SU-DHL-6 (cell line): ENCODE data around the gene TMEM220.
A peak's percentile ranks its signal among the peaks of the same experiment; 100 is the strongest.
"Not testable (repeated sequence)": the region's sequence is repeated elsewhere in the genome, so short reads cannot be mapped to it uniquely, and the experiment has no call there.

Experiments used
- H2AFZ ChIP-seq: fragments of 200-600 bp; sonication (generic); 2 replicates; pipeline ENCODE4 v1.6.1; 2014; ENCODE audit warnings: low read depth, mild to moderate bottlenecking, moderate library complexity, mixed read lengths, antibody characterized with exemption, low read length; ENCODE audit not compliant: severe bottlenecking
- H3F3A ChIP-seq: fragments of 200-600 bp; shearing (Covaris generic); 2 replicates; pipeline ENCODE4 v1.6.0; 2016; ENCODE audit warnings: antibody characterized with exemption, mild to moderate bottlenecking; ENCODE audit not compliant: insufficient read depth
- H3K27ac ChIP-seq: fragments of 200-600 bp; sonication (generic); 2 replicates; pipeline ENCODE4 v1.5.1; 2016; ENCODE audit warnings: low read depth, mild to moderate bottlenecking, low read length, moderate library complexity, mixed read lengths
- H3K27me3 ChIP-seq: fragments of 200-600 bp; sonication (generic), shearing (Covaris generic); 2 replicates; pipeline ENCODE4 v1.6.0; 2014; ENCODE audit warnings: mild to moderate bottlenecking, low read length
- H3K36me3 ChIP-seq: fragments of 200-600 bp; sonication (generic); 2 replicates; pipeline ENCODE4 v1.6.1; 2014; ENCODE audit warnings: mild to moderate bottlenecking, low read length, mixed read lengths
- H3K4me2 ChIP-seq: fragments of 300-600, 200-600 bp; shearing (Covaris generic), sonication (generic); 2 replicates; pipeline ENCODE4 v1.6.0; 2014; ENCODE audit warnings: low read length, low read depth, mild to moderate bottlenecking; ENCODE audit not compliant: poor library complexity, severe bottlenecking
- H3K4me3 ChIP-seq: fragments of 200-600 bp; sonication (generic); 2 replicates; pipeline ENCODE4 v1.5.1; 2014; ENCODE audit warnings: antibody characterized with exemption, low read length, mild to moderate bottlenecking, mixed read lengths; ENCODE audit not compliant: insufficient read depth, poor library complexity, severe bottlenecking
- H3K79me2 ChIP-seq: fragments of 200-600 bp; sonication (generic); 2 replicates; pipeline ENCODE4 v1.6.1; 2014; ENCODE audit warnings: mild to moderate bottlenecking, low read length, moderate library complexity; ENCODE audit not compliant: insufficient read depth
- H3K9ac ChIP-seq: fragments of 200-600 bp; sonication (generic); 2 replicates; pipeline ENCODE4 v1.7.0; 2014; ENCODE audit warnings: mild to moderate bottlenecking, low read length
- H3K9me2 ChIP-seq: fragments of 200-600 bp; sonication (generic); replicated peaks from 2 replicates; pipeline ENCODE4 v1.6.1; 2014; ENCODE audit warnings: low read length; ENCODE audit not compliant: insufficient read depth
- H3K9me3 ChIP-seq: fragments of 200-600 bp; sonication (generic); 2 replicates; pipeline ENCODE4 v1.6.1; 2014; ENCODE audit warnings: low read length, mixed read lengths; ENCODE audit not compliant: insufficient read depth
- H4K20me1 ChIP-seq: fragments of 200-600 bp; sonication (generic); 2 replicates; pipeline ENCODE4 v1.6.1; 2014; ENCODE audit warnings: low read depth, mild to moderate bottlenecking, antibody characterized with exemption, low read length, moderate library complexity, mixed read lengths
- EZH2phosphoT487 ChIP-seq: fragments of 200-600 bp; sonication (generic), shearing (Covaris generic); conservative IDR thresholded peaks from 2 replicates; pipeline ENCODE4 v1.6.1; 2018; ENCODE audit warnings: mild to moderate bottlenecking, antibody characterized with exemption, low read length, moderate library complexity, mixed read lengths
- TF ChIP-seq, protein P1 (sequence below): fragments of 200-600 bp; sonication (generic); IDR thresholded peaks from one replicate; pipeline ENCODE4 v1.5.1; 2017; ENCODE audit warnings: antibody characterized with exemption, mild to moderate bottlenecking, low read length, moderate library complexity; ENCODE audit not compliant: insufficient read depth, poor library complexity, severe bottlenecking

Gene TMEM220

DNA sequence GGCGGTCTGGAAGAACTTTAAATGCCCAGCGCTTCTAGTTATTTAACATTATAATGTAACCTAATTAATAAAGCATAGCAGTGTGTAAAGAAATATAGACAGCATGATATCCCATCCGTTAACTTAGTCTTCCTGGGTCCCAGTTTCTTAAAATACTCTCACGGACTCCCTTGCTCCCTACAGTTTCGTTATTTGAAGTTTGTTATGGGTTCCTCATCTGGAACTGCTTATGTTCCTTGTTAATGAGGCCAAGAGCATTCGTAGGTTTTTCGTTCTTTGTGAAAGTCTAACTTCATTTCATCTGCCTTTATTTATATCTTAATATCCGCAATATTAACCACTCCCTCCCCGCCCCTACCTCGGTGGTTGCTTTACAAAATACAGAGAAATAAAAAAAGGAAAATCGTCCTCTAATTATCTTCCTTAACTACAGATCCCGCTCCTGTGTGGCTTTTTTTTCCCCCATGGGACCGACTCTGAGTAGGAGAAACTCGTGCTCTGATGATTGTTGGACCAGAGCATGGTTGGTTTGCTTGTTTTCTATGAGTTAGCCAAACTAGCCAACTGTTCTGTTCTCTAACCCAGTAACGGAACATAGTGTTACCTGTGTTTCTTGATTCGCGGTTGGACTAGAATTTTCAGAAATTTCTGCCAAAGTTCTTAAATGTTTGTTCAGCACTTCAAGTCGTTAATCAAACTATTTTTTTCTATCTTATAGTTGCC lies 31.6 kb downstream of the TMEM220 start:
- Histone ChIP-seq H3K79me2 (peaks cover 51% of the 10 kb centered on the region), H3K27me3 (no peaks in the 10 kb centered on the region), H3K9ac (peak overlapping the region; percentile 89), H3K4me3 (peak overlapping the region; percentile 97), H3K36me3 (peaks cover 10% of the 10 kb centered on the region), H3K27ac (peak overlapping the region; percentile 74), H3F3A (no peaks in the 10 kb centered on the region; the same call in 1 of the 2 replicates), H3K9me3 (no peaks in the 10 kb centered on the region), H2AFZ (peak overlapping the region; percentile 85), H3K4me2 (peak overlapping the region; percentile 88), H4K20me1 (no peaks in the 10 kb centered on the region), H3K9me2 (no peaks in the 10 kb centered on the region)
- TF ChIP-seq, protein P1, sequence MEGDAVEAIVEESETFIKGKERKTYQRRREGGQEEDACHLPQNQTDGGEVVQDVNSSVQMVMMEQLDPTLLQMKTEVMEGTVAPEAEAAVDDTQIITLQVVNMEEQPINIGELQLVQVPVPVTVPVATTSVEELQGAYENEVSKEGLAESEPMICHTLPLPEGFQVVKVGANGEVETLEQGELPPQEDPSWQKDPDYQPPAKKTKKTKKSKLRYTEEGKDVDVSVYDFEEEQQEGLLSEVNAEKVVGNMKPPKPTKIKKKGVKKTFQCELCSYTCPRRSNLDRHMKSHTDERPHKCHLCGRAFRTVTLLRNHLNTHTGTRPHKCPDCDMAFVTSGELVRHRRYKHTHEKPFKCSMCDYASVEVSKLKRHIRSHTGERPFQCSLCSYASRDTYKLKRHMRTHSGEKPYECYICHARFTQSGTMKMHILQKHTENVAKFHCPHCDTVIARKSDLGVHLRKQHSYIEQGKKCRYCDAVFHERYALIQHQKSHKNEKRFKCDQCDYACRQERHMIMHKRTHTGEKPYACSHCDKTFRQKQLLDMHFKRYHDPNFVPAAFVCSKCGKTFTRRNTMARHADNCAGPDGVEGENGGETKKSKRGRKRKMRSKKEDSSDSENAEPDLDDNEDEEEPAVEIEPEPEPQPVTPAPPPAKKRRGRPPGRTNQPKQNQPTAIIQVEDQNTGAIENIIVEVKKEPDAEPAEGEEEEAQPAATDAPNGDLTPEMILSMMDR, result no peak
- no peak for TF ChIP-seq EZH2phosphoT487

DNA sequence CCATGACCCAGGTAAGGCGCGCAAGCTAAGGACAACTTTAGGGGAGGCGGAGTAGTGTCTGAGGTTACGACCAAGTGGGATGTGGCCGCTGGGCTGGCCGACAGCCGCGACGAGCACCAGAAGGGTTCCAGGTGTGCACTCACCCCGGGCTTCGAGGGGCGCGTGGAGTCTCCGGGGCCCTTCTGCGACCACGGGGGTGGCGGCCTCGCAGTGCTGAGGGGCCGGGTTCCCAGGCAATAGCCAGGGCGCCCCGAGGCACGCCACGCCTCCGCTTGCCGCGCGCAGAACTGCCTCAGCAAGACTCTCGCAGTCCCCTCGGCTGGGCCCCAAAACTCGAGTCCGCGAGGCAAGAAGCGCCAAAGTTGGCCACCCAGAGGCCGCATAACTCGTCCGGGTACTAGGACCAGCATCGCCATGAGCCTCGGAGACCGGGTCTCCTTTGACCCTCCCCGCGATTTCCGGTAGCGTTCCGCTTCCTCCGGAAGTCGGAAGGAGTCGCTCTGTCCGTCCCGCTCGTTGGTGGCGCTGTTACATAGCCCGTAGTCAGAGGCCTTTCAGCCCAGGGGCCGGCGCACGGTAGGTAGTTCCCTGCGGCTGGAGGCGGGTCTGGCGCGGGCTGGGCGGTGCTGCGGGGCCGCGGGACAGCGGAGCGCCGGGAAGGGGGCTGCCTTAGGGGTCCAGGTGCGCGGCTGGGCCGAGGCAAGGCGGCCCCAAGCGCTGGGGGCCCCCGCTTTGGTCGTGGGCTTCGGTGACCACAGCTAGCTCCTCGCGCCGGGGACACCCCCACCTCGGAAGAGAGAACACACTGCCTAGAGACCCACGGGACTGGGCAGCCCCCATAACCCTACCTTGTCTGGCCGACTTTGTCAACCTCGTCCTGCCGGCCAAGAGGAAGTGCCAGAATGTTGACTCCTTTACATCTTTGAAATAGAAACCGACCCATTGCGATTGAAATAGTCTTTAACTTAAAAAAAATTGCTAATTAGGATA lies 32.4 kb downstream of the TMEM220 start, which contains the start of the genes ADPRM and SCO1:
Gene ADPRM, plus strand, starts transcription at position 503 of the 990 bp plus-strand sequence. CDS start 7,333 bp downstream, outside the sequence.
Gene SCO1, minus strand, starts transcription at position 442 of the 990 bp plus-strand sequence. Its CDS starts 26 bp downstream, at position 416.
- H3K27ac ChIP-seq, result peak within 1 kb of the TSS; percentile 74
- H4K20me1 ChIP-seq, result no peaks in the 10 kb centered on the region
- no peak for TF ChIP-seq EZH2phosphoT487
- TF ChIP-seq, protein P1, result no peak
- peak within 1 kb of the TSS; percentile 92 for H3K4me2 ChIP-seq
- no peaks in the 10 kb centered on the region; the same call in 1 of the 2 replicates for H3F3A ChIP-seq
- H3K9me2 ChIP-seq, result no peaks in the 10 kb centered on the region
- H3K36me3 ChIP-seq, result peaks cover 13% of the 10 kb centered on the region
- peak within 1 kb of the TSS; percentile 85 for H2AFZ ChIP-seq
- peak within 1 kb of the TSS; percentile 97 for H3K4me3 ChIP-seq
- H3K27me3 ChIP-seq, result no peaks in the 10 kb centered on the region
- no peaks in the 10 kb centered on the region for H3K9me3 ChIP-seq
- H3K79me2 ChIP-seq, result peaks cover 60% of the 10 kb centered on the region
- H3K9ac ChIP-seq, result peak within 1 kb of the TSS; percentile 89

DNA sequence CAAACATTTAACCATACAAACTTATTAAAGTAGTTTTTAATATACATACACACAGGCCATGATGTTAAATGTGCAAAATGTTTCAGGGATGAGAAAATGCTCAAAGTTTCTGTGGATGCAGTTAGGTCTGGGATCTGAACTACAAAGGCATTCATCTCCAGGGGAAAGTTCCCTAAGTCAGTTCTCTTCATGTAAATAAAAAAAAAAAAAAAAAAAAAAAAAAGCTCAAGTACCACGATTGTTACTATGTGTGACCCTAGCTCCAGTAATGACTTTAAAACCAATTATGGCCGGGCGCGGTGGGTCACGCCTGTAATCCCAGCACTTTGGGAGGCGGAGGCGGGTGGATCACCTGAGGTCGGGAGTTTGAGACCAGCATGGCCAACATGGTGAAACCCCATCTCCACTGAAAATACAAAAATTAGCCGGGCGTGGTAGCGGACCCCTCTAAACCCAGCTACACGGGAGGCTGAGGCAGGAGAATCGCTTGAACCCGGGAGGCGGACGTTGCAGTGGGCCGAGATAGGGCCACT lies 33.9 kb downstream of the TMEM220 start:
- peaks cover 63% of the 10 kb centered on the region for H3K79me2 ChIP-seq
- peak overlapping the region; percentile 97 for H3K4me3 ChIP-seq
- peak overlapping the region; percentile 89 for H3K9ac ChIP-seq
- not testable (repeated sequence) for H3F3A ChIP-seq, H3K27me3 ChIP-seq, H3K27ac ChIP-seq, H2AFZ ChIP-seq, H3K9me2 ChIP-seq, H4K20me1 ChIP-seq, H3K9me3 ChIP-seq
- peak overlapping the region; percentile 92 for H3K4me2 ChIP-seq
- H3K36me3 ChIP-seq, result peaks cover 22% of the 10 kb centered on the region
